ENCODE results near the gene MCM6. TPM values are rescaled to one million over a fixed set of nuclear protein-coding genes. Genes with fewer than 3 reads are reported as not detected.

Gene MCM6
- total RNA-seq, 1 experiment from 2014 or later: 84.8 TPM

DNA sequence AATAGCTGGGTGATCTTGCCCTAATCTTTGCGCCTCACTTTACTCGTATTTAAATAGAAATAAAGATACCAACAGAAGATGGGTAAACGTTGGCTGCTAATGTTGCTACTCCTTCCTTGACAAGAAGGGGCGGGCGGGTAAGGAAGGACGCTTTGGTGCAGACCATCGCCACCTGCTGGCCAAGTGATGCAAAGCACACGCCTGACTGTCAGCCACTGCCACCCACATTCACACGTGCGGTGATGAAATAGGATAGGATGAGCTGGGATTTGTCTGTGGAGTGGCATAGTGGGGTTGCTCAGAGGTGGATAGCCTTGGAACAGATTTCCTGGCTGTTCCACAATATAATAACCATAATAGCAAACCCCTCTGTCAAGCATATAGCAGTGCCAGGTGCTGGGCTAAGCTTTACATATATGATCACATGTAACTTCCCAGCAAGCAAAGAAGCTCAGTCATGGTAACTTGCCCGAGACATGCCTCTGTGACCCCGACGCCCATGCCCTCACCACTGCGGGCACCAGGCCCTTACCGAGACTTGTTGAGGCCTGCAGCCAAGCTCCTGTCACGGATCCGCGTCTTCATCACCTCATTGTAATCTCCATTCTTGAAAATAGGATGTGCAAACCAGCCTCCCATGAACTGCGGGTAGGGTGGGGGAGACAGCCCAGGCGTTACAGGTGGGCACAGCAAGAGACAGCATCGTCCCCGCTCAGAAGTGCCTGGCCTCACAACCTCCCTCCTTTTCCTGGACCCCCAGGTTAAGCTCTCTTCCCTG, 78.6 kb downstream of the MCM6 start:
- no peaks in the 10 kb centered on the region for H3K79me2 ChIP-seq (ENCODE audit: insufficient read depth, low read length)
- DNase-seq (ENCODE audit: low read depth, low spot score): peak; percentile 54
- CTCF ChIA-PET: interaction anchor here (0.6 to 3.8 kb wide), 15 partner anchors 8 to 1030 kb away, joined by 3 to 30 read pairs (median 5); partner anchors contain the start of gene MCM6
- no peaks in the 10 kb centered on the region for H3K36me3 ChIP-seq (ENCODE audit: control insufficient read depth in 1 of 2, insufficient read depth in 2 of 2, low read length in 2 of 2)
- H3K4me1 ChIP-seq (ENCODE audit: control insufficient read depth in 1 of 2, insufficient read depth in 2 of 2, low read length in 2 of 2): peaks cover 0 to 3% of the 10 kb centered on the region in 2 experiments; a peak in 1 of 4 replicates
- H3K9me3 ChIP-seq (ENCODE audit: control insufficient read depth in 1 of 2, insufficient read depth in 1 of 2, low read depth in 1 of 2, low read length in 2 of 2): peaks cover 9 to 18% of the 10 kb centered on the region in 2 experiments; a peak in 2 of 4 replicates
- no peaks in the 10 kb centered on the region for H4K20me1 ChIP-seq (ENCODE audit: insufficient read depth)
- no peak for TF ChIP-seq POLR2AphosphoS5 (IDR thresholded peaks at IDR 0.05; ENCODE audit: low read depth, low read length)
- peak; percentile 60 to 98 (median 96) for TF ChIP-seq CTCF (IDR thresholded peaks at IDR 0.05 in 2 of 3, conservative IDR thresholded peaks at IDR 0.05 in 1 of 3; ENCODE audit: borderline replicate concordance in 1 of 3, insufficient read depth in 1 of 3, low read depth in 2 of 3, low read length in 2 of 3)
- TF ChIP-seq ELF1 (IDR thresholded peaks at IDR 0.05; ENCODE audit: borderline replicate concordance, low read depth): no peak
- peak; percentile 71 for TF ChIP-seq RAD21 (IDR thresholded peaks at IDR 0.05; ENCODE audit: low read depth)
- TF ChIP-seq, protein P1, sequence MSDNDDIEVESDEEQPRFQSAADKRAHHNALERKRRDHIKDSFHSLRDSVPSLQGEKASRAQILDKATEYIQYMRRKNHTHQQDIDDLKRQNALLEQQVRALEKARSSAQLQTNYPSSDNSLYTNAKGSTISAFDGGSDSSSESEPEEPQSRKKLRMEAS (IDR thresholded peaks at IDR 0.05): peak; percentile 80
- TF ChIP-seq ATF3 (IDR thresholded peaks at IDR 0.05): peak; percentile 31; the same call in 1 of the 2 replicates
- no peak for TF ChIP-seq SIN3A (IDR thresholded peaks at IDR 0.05; ENCODE audit: low read depth)
- intact Hi-C loops (cut with micrococcal nuclease): loop anchor here (5.0 kb wide), 1 partner anchor 795 kb away; no protein-coding TSS in a partner anchor
- peak overlapping the region; percentile 8 for H2AFZ ChIP-seq (ENCODE audit: low read depth, low read length, poor library complexity, severe bottlenecking)
- POLR2A ChIA-PET: interaction anchor here (0.7 kb wide), 1 partner anchor 12 kb away, joined by 3 read pairs; no protein-coding TSS in a partner anchor
- no peak overlapping the region for H3K4me2 ChIP-seq (ENCODE audit: low read length)
- H3K9me2 ChIP-seq (ENCODE audit: insufficient read depth): no peaks in the 10 kb centered on the region
- no peak overlapping the region for H3K27ac ChIP-seq (ENCODE audit: low read depth, low read length)
- no TSS peak for BruUV-seq (replicated peaks)
- ATAC-seq: peak; percentile 95
- H3K4me3 ChIP-seq (replicated peaks in 1 of 2; ENCODE audit: low read depth in 1 of 2, low read length in 2 of 2): no peak overlapping the region
- no peaks in the 10 kb centered on the region for H3K27me3 ChIP-seq (ENCODE audit: insufficient read depth, low read length)
- H3K9ac ChIP-seq (ENCODE audit: low read length): no peak overlapping the region
- RAD21 ChIA-PET (ENCODE audit: low non-redundant PET in 1 of 2, low total read pairs in 2 of 2, uncharacterized antibody in 2 of 2, unreplicated experiment in 2 of 2): interaction anchor here (0.9 to 1.2 kb wide), 2 partner anchors 324 to 793 kb away, joined by 3 read pairs; no protein-coding TSS in a partner anchor

Data from HCT116 (cell line).